ENCODE results near the gene OR52E6.

- TF ChIP-seq CTCF (conservative IDR thresholded peaks at IDR 0.05; ENCODE audit: low read length) (no peak), EZH2phosphoT487 (IDR thresholded peaks at IDR 0.05; ENCODE audit: borderline replicate concordance, low read depth, low read length) (no peak)
These were observed 45.2 kb downstream of the OR52E6 start for GRCh38 chr11:5796541-5796940.
